Upper lobe of left lung (tissue), 6 donors: ENCODE results near the gene GNAI1. TPM values are rescaled to one million over a fixed set of nuclear protein-coding genes. Genes with fewer than 3 reads are reported as not detected.

Experiments
- ATAC-seq, 2 donors: fragments of 200-7000 bp; cut with Tn5 transposase; one replicate each; pipeline ENCODE4 v1.9.1; 2022; ENCODE audit warnings: mild to moderate bottlenecking in 2 of 2, moderate library complexity in 2 of 2; ENCODE audit not compliant: low FRiP score in 2 of 2
- DNase-seq, 2 donors: peaks; one replicate each; pipeline ENCODE4 v3.0.0-alpha.2; 2019 to 2020
- H3K27ac ChIP-seq, 4 donors: fragments of 200-600 bp; sonication (generic); one replicate each; pipeline ENCODE4 v1.5.1; 2016 to 2019
- H3K27me3 ChIP-seq, 4 donors: fragments of 200-600 bp; sonication (generic); one replicate each; pipeline ENCODE4 v1.5.1; 2017 to 2019
- H3K36me3 ChIP-seq, 4 donors: fragments of 200-600 bp; sonication (generic); one replicate each; pipeline ENCODE4 v1.5.1; 2016 to 2019
- H3K4me1 ChIP-seq, 4 donors: fragments of 200-600 bp; sonication (generic); one replicate each; pipeline ENCODE4 v1.5.1; 2018 to 2019
- H3K4me3 ChIP-seq, 4 donors: fragments of 200-600 bp; sonication (generic); one replicate each; pipeline ENCODE4 v1.5.1; 2017 to 2019; ENCODE audit warnings: mild to moderate bottlenecking in 2 of 4, moderate library complexity in 1 of 4
- H3K9me3 ChIP-seq, 4 donors: fragments of 200-600 bp; sonication (generic); one replicate each; pipeline ENCODE4 v1.5.1; 2018 to 2019
- EP300 ChIP-seq, 4 donors: sonication (generic); formaldehyde crosslinking; IDR thresholded peaks; one replicate each; pipeline ENCODE4 v1.5.1; 2017; ENCODE audit warnings: antibody characterized with exemption in 4 of 4, control low read depth in 2 of 4
- POLR2A ChIP-seq, 4 donors: fragments of 450-650 bp; IDR thresholded peaks; one replicate each; pipeline ENCODE4 v1.5.1; 2016 to 2017; ENCODE audit warnings: antibody characterized with exemption in 4 of 4, mild to moderate bottlenecking in 2 of 4
- POLR2AphosphoS5 ChIP-seq, 2 donors: sonication (generic); formaldehyde crosslinking; IDR thresholded peaks; one replicate each; pipeline ENCODE4 v1.5.1; 2017; ENCODE audit warnings: antibody characterized with exemption in 2 of 2
- WGBS, 2 donors: methylation state at CpG; one replicate each; pipeline ENCODE4 v1.1.5; 2017 to 2018; 5-methylcytosine and 5-hydroxymethylcytosine counted together
- total RNA-seq, 6 donors: library from RNA; depleted of rRNA in 4 of 6; stranded (reverse); fragments of >200 nt in 4 of 6; gene quantifications; one replicate each; pipeline versions ENCODE4 v1.1.0 to v1.2.1, GENCODE V29; 2016 to 2021
- TF ChIP-seq, protein P1 (sequence below), 6 experiments: fragments of 450-650 bp in 4 of 6; fragments of 200-600 bp in 2 of 6; sonication (generic) in 2 of 6; IDR thresholded peaks; one replicate each; pipeline ENCODE4 v1.5.1; 2016 to 2019; ENCODE audit warnings: antibody characterized with exemption in 6 of 6
- donor health status: DM: no; HTN: no; CAD: no; lungs with moderate emphysema.
- donor health status: DM: no; HTN: yes; CAD: no; lungs with severe emphysema.

GNAI1 gene
- total RNA-seq, 6 donors from 2014 or later: 16.7 to 26.6 (median 21.5) TPM

DNA sequence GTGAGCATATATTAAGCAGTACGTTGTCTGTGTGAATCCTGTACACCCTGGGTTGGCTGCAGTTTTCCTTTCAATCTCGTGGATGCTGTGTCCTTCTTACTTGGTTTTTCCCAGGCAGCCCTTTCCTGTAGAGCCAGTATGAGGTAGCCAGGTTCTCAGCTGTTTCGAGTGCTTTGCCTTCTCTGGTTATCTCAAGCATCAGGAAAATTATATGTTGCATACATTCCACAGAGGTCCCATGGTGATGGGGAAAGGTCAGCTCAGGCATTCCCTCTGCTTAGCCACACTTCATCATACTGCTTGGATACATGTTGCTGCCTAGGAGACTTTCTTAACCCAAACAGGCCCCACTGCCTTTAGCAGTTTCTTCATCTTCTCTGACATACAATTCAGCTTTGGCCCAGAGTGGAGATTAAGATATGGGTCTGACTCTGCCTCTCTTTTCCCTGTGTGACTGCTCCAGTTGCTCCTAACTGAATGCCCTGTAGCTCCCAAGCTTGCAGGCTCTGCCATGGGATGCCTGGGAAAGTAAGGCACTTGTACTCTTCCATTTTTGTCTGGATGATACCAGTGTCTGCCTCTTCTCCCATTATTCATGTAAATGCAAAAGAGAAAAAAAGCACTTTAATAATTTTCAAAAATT, 11.3 kb downstream of the GNAI1 start:
- DNase-seq (no peak), ATAC-seq (peak; percentile 31 to 74)
- Histone ChIP-seq H3K36me3 (no peaks in the 10 kb centered on the region), H3K4me1 (peaks cover 10 to 25% (median 12%) of the 10 kb centered on the region in 4 donors), H3K27ac (peak overlapping the region in 3 of 4 donors; percentile 22 to 28 (median 23)), H3K9me3 (no peaks in the 10 kb centered on the region), H3K4me3 (peak overlapping the region in 1 of 4 donors; percentile 2), H3K27me3 (no peaks in the 10 kb centered on the region)
- TF ChIP-seq POLR2AphosphoS5 (IDR thresholded peaks at IDR 0.05) (no peak), EP300 (IDR thresholded peaks at IDR 0.05) (no peak)
- WGBS, 2 donors: 38 to 41% methylated on average over 3 of the region's 3 CpGs

DNA sequence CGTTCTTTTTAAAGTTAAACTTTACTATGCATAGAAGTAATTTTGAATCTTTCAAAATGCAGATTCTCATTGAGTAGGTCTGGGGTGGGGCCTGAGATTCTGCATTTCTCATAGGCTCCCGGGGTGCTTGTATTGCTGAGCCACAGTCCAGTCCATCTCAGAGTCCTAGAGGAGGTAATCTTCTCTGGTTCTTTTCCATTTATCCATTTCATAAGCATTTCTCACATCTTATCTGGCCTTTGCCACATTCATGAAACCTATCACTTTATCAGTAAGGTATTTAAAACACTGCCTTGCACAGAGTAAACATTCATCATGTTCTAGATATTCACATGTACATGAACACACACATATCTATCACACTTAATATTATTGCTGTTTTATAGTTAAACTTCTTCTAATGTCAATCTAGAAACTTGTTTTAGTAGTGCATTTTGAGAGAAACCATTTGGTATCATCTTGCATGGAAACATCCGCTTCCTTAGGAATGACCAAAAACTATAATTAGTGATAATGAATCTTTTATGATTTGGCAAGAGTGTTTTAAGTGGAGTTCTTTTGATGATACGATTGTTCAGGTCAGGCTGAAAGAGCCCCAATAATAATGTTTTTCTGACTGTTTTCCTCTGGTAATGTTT, 12.0 kb downstream of the GNAI1 start:
- no peak for ATAC-seq
- DNase-seq: no peak
- no peaks in the 10 kb centered on the region for H3K9me3 ChIP-seq
- H3K4me3 ChIP-seq: no peak overlapping the region
- peaks cover 10 to 32% (median 13%) of the 10 kb centered on the region in 4 donors for H3K4me1 ChIP-seq
- H3K27me3 ChIP-seq: no peaks in the 10 kb centered on the region
- TF ChIP-seq POLR2A (IDR thresholded peaks at IDR 0.05): no peak
- TF ChIP-seq EP300 (IDR thresholded peaks at IDR 0.05): no peak
- no peak for TF ChIP-seq POLR2AphosphoS5 (IDR thresholded peaks at IDR 0.05)
- TF ChIP-seq, protein P1, sequence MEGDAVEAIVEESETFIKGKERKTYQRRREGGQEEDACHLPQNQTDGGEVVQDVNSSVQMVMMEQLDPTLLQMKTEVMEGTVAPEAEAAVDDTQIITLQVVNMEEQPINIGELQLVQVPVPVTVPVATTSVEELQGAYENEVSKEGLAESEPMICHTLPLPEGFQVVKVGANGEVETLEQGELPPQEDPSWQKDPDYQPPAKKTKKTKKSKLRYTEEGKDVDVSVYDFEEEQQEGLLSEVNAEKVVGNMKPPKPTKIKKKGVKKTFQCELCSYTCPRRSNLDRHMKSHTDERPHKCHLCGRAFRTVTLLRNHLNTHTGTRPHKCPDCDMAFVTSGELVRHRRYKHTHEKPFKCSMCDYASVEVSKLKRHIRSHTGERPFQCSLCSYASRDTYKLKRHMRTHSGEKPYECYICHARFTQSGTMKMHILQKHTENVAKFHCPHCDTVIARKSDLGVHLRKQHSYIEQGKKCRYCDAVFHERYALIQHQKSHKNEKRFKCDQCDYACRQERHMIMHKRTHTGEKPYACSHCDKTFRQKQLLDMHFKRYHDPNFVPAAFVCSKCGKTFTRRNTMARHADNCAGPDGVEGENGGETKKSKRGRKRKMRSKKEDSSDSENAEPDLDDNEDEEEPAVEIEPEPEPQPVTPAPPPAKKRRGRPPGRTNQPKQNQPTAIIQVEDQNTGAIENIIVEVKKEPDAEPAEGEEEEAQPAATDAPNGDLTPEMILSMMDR (IDR thresholded peaks at IDR 0.05): no peak
- no peaks in the 10 kb centered on the region for H3K36me3 ChIP-seq
- no peak overlapping the region for H3K27ac ChIP-seq
- 70 to 75% methylated on average over 4 of the region's 4 CpGs for WGBS, 2 donors

DNA sequence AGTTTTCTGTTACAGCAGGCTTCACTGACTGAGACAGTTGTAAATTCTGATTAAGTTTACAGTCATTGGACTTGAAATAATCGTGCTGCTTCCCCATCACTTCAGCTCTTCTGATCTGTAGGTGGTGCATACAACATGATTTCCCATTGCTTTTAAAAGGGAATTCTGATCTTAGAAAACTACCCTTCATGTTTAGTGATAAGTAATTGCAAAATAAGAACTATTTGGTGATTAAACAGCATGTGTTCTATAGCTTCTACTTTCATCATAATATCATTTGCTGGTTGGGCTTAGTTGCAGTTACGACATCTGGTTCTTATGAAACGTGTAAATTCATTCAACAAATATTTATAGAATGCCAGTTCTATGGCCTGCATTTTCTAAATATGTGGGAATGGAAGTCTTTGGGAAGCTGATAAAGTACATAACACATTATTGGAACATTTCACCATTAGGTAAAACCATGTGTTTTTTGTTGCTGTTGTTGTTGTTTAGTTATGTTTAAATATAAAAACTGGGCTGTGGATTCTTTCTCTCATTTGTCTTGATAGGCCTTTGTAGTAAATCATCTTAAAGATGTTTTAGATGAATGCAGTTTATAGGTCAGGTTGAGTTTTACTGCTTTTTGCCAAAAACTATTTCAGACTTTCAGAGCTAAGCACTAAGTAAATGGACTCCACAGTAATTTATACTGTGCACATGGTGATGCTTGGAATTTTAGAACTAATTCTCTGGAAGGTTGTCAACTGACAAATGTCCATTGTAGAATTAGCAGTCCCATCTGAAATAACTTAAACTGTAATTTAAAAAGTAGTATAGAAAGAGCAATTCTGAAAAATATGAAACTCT, 13.1 kb downstream of the GNAI1 start:
- DNase-seq: no peak
- ATAC-seq: no peak
- peak overlapping the region in 3 of 4 donors; percentile 5 to 20 (median 11) for H3K27ac ChIP-seq
- TF ChIP-seq, protein P1 (IDR thresholded peaks at IDR 0.05): no peak
- TF ChIP-seq POLR2AphosphoS5 (IDR thresholded peaks at IDR 0.05): no peak
- peaks cover 10 to 33% (median 13%) of the 10 kb centered on the region in 4 donors for H3K4me1 ChIP-seq
- no peaks in the 10 kb centered on the region for H3K36me3 ChIP-seq
- H3K27me3 ChIP-seq: no peaks in the 10 kb centered on the region
- H3K4me3 ChIP-seq: no peak overlapping the region
- no peaks in the 10 kb centered on the region for H3K9me3 ChIP-seq
- WGBS, 2 donors: 47 to 54% methylated on average over 3 of the region's 3 CpGs

DNA sequence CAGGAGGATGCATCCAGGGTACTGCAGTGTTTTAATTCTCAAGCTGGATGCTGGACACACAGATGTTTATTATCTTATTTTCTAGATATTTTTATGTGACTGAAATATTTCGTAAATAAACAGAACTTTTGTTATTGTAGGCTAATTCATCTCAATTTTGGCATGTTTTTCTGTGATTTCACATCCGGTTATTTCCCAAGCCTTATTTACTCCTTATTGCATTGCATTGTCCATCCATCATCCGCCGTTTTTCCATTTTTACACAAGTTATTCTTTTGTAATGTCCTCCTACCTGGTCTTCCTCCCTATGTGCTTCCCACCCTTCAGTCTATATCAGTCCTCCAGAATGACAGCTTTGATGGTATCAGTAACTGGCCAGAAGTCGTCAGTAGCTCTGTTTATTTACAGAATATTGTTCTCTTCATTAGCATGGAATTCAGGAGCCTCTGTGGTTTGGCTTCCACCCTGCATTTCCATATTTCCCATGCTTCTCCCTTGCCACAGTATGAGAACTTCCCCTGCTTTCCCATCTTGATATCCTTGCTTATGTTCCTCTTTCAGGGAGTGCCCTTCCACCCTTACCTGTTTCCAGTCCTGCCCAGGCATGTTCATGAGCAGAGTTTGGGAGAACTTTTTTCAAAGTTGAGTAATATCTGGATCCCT, 16.1 kb downstream of the GNAI1 start:
- 40 to 65% methylated on average over 5 of the region's 5 CpGs for WGBS, 2 donors
- H3K27ac ChIP-seq: peak overlapping the region in 1 of 4 donors; percentile 24
- no peaks in the 10 kb centered on the region for H3K27me3 ChIP-seq
- TF ChIP-seq EP300 (IDR thresholded peaks at IDR 0.05) (no peak), POLR2AphosphoS5 (IDR thresholded peaks at IDR 0.05) (no peak), POLR2A (IDR thresholded peaks at IDR 0.05) (no peak)
- TF ChIP-seq, protein P1 (IDR thresholded peaks at IDR 0.05): no peak
- ATAC-seq (no peak), DNase-seq (no peak)
- H3K4me1 ChIP-seq: peaks cover 14 to 45% (median 25%) of the 10 kb centered on the region in 4 donors
- H3K36me3 ChIP-seq: no peaks in the 10 kb centered on the region
- H3K4me3 ChIP-seq: no peak overlapping the region
- no peaks in the 10 kb centered on the region for H3K9me3 ChIP-seq

DNA sequence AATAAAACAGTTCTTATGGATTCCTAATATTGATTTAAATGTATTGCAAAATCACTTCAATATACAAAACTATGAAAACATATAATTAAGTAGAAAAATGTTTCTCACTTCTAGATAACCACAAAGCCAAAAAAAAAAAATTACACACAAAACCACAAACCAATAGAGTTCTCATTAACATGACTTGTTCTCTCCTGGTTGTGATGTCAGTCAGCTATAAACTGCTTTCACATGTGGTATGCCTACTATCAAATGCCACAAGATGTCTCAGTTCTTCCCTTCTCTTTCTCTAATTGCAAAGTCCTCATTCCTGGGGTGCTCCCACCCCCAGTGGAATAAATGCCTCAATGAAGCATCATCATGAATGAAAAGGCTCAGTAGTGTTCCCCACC, 16.6 kb downstream of the GNAI1 start:
- TF ChIP-seq EP300 (IDR thresholded peaks at IDR 0.05) (no peak), POLR2AphosphoS5 (IDR thresholded peaks at IDR 0.05) (no peak), POLR2A (IDR thresholded peaks at IDR 0.05) (no peak)
- TF ChIP-seq, protein P1 (IDR thresholded peaks at IDR 0.05): no peak
- no peaks in the 10 kb centered on the region for H3K27me3 ChIP-seq
- ATAC-seq: no peak
- H3K4me1 ChIP-seq: peaks cover 9 to 40% (median 22%) of the 10 kb centered on the region in 4 donors
- H3K36me3 ChIP-seq: no peaks in the 10 kb centered on the region
- DNase-seq: no peak
- H3K27ac ChIP-seq: peak overlapping the region in 1 of 4 donors; percentile 24
- no peaks in the 10 kb centered on the region for H3K9me3 ChIP-seq
- H3K4me3 ChIP-seq: no peak overlapping the region
